HepG2 (cell line): ENCODE measurements around the gene GNA12.

Source experiments
- BRCA1 ChIP-seq: sonication (generic); formaldehyde crosslinking; IDR thresholded peaks from 2 replicates; pipeline ENCODE4 v1.4.0; 2020; ENCODE audit warnings: missing genetic modification reagents
- CTCF ChIP-seq: sonication (generic); formaldehyde crosslinking; IDR thresholded peaks from 2 replicates; pipeline ENCODE4 v1.5.0; 2020; ENCODE audit warnings: mild to moderate bottlenecking, missing genetic modification reagents, moderate library complexity
- PHF20 ChIP-seq: sonication (generic); formaldehyde crosslinking; IDR thresholded peaks from 2 replicates; pipeline ENCODE4 v1.5.0; 2020; ENCODE audit warnings: mild to moderate bottlenecking, missing genetic modification reagents
- SKIL ChIP-seq: sonication (generic); formaldehyde crosslinking; IDR thresholded peaks from 2 replicates; pipeline ENCODE4 v1.8.0; 2022; ENCODE audit warnings: missing genetic modification reagents, mild to moderate bottlenecking, moderate library complexity, borderline replicate concordance
- USF2 ChIP-seq, 2 experiments: sonication (generic) in 1 of 2; formaldehyde crosslinking in 1 of 2; IDR thresholded peaks; 2 replicates each; pipeline versions ENCODE4 v1.5.1 to v1.6.1; 2011 to 2020; ENCODE audit warnings: borderline replicate concordance in 1 of 2, low read depth in 1 of 2, low read length in 1 of 2, mild to moderate bottlenecking in 1 of 2, missing genetic modification reagents in 1 of 2, moderate library complexity in 1 of 2
- ZNF629 ChIP-seq: sonication (generic); formaldehyde crosslinking; conservative IDR thresholded peaks from 2 replicates; pipeline ENCODE4 v1.5.0; 2020; ENCODE audit warnings: missing genetic modification reagents
- ZNF660 ChIP-seq: sonication (generic); formaldehyde crosslinking; IDR thresholded peaks from 2 replicates; pipeline ENCODE4 v1.5.1; 2020; ENCODE audit warnings: mild to moderate bottlenecking, low read depth, missing genetic modification reagents, borderline replicate concordance
- TF ChIP-seq, protein P1 (sequence below): sonication (generic); formaldehyde crosslinking; IDR thresholded peaks from 2 replicates; pipeline ENCODE4 v1.4.0; 2020; ENCODE audit warnings: missing genetic modification reagents
- TF ChIP-seq, protein P2 (sequence below): sonication (generic); formaldehyde crosslinking; conservative IDR thresholded peaks from 2 replicates; pipeline ENCODE4 v1.8.0; 2022; ENCODE audit warnings: mild to moderate bottlenecking, moderate library complexity, missing genetic modification reagents

GRCh38 chr7:2708547-2709310, 135.4 kb downstream of the GNA12 start:
- TF ChIP-seq CTCF (CRISPR knock-in tag) (no peak), ZNF660 (CRISPR knock-in tag) (no peak), USF2 (IDR thresholded peaks at IDR 0.05; ENCODE audit: low read depth, low read length) (no peak), USF2 (CRISPR knock-in tag; IDR thresholded peaks at IDR 0.05; ENCODE audit: borderline replicate concordance) (no peak), PHF20 (no peak), ZNF629 (CRISPR knock-in tag) (no peak), SKIL (CRISPR knock-in tag) (no peak), BRCA1 (no peak)
- TF ChIP-seq, protein P1, sequence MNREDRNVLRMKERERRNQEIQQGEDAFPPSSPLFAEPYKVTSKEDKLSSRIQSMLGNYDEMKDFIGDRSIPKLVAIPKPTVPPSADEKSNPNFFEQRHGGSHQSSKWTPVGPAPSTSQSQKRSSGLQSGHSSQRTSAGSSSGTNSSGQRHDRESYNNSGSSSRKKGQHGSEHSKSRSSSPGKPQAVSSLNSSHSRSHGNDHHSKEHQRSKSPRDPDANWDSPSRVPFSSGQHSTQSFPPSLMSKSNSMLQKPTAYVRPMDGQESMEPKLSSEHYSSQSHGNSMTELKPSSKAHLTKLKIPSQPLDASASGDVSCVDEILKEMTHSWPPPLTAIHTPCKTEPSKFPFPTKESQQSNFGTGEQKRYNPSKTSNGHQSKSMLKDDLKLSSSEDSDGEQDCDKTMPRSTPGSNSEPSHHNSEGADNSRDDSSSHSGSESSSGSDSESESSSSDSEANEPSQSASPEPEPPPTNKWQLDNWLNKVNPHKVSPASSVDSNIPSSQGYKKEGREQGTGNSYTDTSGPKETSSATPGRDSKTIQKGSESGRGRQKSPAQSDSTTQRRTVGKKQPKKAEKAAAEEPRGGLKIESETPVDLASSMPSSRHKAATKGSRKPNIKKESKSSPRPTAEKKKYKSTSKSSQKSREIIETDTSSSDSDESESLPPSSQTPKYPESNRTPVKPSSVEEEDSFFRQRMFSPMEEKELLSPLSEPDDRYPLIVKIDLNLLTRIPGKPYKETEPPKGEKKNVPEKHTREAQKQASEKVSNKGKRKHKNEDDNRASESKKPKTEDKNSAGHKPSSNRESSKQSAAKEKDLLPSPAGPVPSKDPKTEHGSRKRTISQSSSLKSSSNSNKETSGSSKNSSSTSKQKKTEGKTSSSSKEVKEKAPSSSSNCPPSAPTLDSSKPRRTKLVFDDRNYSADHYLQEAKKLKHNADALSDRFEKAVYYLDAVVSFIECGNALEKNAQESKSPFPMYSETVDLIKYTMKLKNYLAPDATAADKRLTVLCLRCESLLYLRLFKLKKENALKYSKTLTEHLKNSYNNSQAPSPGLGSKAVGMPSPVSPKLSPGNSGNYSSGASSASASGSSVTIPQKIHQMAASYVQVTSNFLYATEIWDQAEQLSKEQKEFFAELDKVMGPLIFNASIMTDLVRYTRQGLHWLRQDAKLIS (CRISPR knock-in tag) = no peak
- TF ChIP-seq, protein P2, sequence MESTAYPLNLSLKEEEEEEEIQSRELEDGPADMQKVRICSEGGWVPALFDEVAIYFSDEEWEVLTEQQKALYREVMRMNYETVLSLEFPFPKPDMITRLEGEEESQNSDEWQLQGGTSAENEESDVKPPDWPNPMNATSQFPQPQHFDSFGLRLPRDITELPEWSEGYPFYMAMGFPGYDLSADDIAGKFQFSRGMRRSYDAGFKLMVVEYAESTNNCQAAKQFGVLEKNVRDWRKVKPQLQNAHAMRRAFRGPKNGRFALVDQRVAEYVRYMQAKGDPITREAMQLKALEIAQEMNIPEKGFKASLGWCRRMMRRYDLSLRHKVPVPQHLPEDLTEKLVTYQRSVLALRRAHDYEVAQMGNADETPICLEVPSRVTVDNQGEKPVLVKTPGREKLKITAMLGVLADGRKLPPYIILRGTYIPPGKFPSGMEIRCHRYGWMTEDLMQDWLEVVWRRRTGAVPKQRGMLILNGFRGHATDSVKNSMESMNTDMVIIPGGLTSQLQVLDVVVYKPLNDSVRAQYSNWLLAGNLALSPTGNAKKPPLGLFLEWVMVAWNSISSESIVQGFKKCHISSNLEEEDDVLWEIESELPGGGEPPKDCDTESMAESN = no peak
